GM23248 (cell line): ENCODE measurements around the gene MTPN.

ENCODE experiments used
- EZH2 ChIP-seq: fragments of 200-600 bp; sonication (generic); IDR thresholded peaks from 2 replicates; pipeline ENCODE4 v1.6.1; 2018; ENCODE audit warnings: antibody characterized with exemption, mild to moderate bottlenecking; ENCODE audit not compliant: insufficient read depth, poor library complexity, severe bottlenecking
- EZH2phosphoT487 ChIP-seq: fragments of 200-600 bp; sonication (generic); IDR thresholded peaks from 2 replicates; pipeline ENCODE4 v1.6.1; 2018; ENCODE audit warnings: antibody characterized with exemption, moderate library complexity, mild to moderate bottlenecking, low read depth; ENCODE audit not compliant: insufficient read depth

DNA sequence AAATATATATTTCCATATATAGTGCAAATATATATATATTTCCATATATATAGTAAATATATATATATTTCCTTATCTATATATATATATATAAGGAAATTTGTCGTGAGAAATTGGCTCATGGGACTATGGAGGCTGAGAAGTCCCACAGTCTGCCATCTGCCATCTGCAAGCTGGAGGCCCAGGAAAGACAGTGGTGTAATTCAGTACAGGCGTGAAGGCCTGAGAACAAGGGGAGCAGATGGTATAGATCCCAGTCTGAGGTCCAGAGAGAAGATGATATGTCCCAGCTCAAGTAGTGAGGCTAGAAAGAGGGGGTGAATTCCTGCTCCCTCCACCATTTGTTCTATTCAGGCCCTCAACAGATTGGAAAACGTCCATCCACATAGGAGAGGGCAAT lies 78.9 kb downstream of the MTPN start:
- TF ChIP-seq EZH2phosphoT487 (no peak), EZH2 (no peak)
